ENCODE results near the gene C9orf85.
"Not testable (repeated sequence)": the region's sequence is repeated elsewhere in the genome, so short reads cannot be mapped to it uniquely, and the experiment has no call there.

The C9orf85 gene

GRCh38 chr9:71937070-71937625 lies 25.7 kb downstream of the C9orf85 start:
- Histone ChIP-seq H3K4me1 (ENCODE audit: control insufficient read depth, insufficient read depth, low read length, poor library complexity, severe bottlenecking) (no peaks in the 10 kb centered on the region), H3K27me3 (replicated peaks; ENCODE audit: control insufficient read depth, insufficient read depth, low read length, poor library complexity, severe bottlenecking) (no peaks in the 10 kb centered on the region), H3K9me3 (ENCODE audit: control insufficient read depth, low read length) (no peaks in the 10 kb centered on the region), H3K36me3 (ENCODE audit: control insufficient read depth, insufficient read depth, low read length) (no peaks in the 10 kb centered on the region), H3K27ac (ENCODE audit: insufficient read depth, low read length, poor library complexity, severe bottlenecking) (no peak overlapping the region), H3K4me3 (ENCODE audit: insufficient read depth, low read depth, low read length, poor library complexity, severe bottlenecking) (no peak overlapping the region)
- no peak for DNase-seq

GRCh38 chr9:71937898-71938297 lies 26.5 kb downstream of the C9orf85 start:
- no peak for DNase-seq
- H3K27me3 ChIP-seq (replicated peaks; ENCODE audit: control insufficient read depth, insufficient read depth, low read length, poor library complexity, severe bottlenecking) = no peaks in the 10 kb centered on the region
- H3K9me3 ChIP-seq (ENCODE audit: control insufficient read depth, low read length) = no peaks in the 10 kb centered on the region
- H3K4me3 ChIP-seq (ENCODE audit: insufficient read depth, low read depth, low read length, poor library complexity, severe bottlenecking) = no peak overlapping the region
- no peaks in the 10 kb centered on the region for H3K36me3 ChIP-seq (ENCODE audit: control insufficient read depth, insufficient read depth, low read length)
- no peaks in the 10 kb centered on the region for H3K4me1 ChIP-seq (ENCODE audit: control insufficient read depth, insufficient read depth, low read length, poor library complexity, severe bottlenecking)
- H3K27ac ChIP-seq (ENCODE audit: insufficient read depth, low read length, poor library complexity, severe bottlenecking) = no peak overlapping the region

DNA sequence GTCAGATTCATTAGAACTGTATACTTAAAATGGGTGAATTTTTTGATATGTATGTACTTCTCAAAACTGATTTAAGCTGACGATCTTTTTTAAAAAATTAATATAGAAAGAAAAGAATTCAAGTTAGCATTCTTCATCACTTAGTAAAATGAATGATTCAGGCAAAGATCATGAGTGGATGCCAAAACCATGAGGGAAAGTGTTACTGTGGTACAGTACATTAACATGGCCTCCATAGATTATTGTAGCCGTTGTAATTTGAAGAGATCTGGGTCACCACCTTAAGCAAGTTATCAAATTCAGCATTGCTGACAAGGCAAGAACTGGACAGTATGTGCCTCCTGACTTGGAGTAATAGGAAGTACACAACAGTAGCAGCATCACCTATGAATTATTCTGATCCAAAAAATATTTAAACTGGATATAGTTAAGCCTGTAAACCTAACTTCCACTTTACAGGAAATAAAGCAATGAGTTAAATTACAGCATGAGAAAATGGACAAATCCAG lies 29.7 kb downstream of the C9orf85 start:
- Histone ChIP-seq H3K36me3 (ENCODE audit: control insufficient read depth, insufficient read depth, low read length) (no peaks in the 10 kb centered on the region), H3K27me3 (replicated peaks; ENCODE audit: control insufficient read depth, insufficient read depth, low read length, poor library complexity, severe bottlenecking) (no peaks in the 10 kb centered on the region), H3K9me3 (ENCODE audit: control insufficient read depth, low read length) (no peaks in the 10 kb centered on the region), H3K4me1 (ENCODE audit: control insufficient read depth, insufficient read depth, low read length, poor library complexity, severe bottlenecking) (no peaks in the 10 kb centered on the region), H3K27ac (ENCODE audit: insufficient read depth, low read length, poor library complexity, severe bottlenecking) (no peak overlapping the region), H3K4me3 (ENCODE audit: insufficient read depth, low read depth, low read length, poor library complexity, severe bottlenecking) (no peak overlapping the region)
- no peak for DNase-seq

DNA sequence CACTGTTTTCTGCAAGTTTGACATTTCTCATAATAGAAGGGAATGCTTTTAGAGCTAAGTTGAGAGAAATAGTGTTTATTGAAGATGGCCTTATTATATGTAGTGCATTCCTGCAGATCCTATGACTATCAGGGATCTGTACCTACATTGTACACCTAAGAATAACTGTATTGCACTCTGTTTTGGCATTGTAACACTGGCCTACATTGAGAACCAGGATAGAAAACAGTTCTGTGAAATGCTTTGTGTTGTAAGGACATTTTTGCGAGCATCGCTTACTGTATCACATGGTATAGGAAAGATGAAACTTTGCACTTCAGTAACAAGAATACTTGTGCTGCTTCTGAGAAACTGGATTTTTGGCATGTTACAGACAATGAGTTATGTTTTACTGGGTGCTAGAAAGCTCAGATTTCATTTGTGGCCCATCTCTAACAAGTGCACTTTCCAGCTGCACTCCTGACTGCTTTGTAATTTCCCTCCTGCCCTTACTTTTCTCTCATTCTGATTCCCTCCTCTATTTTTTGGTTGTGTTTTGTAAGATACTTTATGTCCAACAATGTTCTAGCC lies 30.6 kb downstream of the C9orf85 start:
- DNase-seq = no peak
- H3K4me1 ChIP-seq (ENCODE audit: control insufficient read depth, insufficient read depth, low read length, poor library complexity, severe bottlenecking) = no peaks in the 10 kb centered on the region
- no peaks in the 10 kb centered on the region for H3K36me3 ChIP-seq (ENCODE audit: control insufficient read depth, insufficient read depth, low read length)
- no peaks in the 10 kb centered on the region for H3K27me3 ChIP-seq (replicated peaks; ENCODE audit: control insufficient read depth, insufficient read depth, low read length, poor library complexity, severe bottlenecking)
- no peak overlapping the region for H3K27ac ChIP-seq (ENCODE audit: insufficient read depth, low read length, poor library complexity, severe bottlenecking)
- no peak overlapping the region for H3K4me3 ChIP-seq (ENCODE audit: insufficient read depth, low read depth, low read length, poor library complexity, severe bottlenecking)
- no peaks in the 10 kb centered on the region for H3K9me3 ChIP-seq (ENCODE audit: control insufficient read depth, low read length)

DNA sequence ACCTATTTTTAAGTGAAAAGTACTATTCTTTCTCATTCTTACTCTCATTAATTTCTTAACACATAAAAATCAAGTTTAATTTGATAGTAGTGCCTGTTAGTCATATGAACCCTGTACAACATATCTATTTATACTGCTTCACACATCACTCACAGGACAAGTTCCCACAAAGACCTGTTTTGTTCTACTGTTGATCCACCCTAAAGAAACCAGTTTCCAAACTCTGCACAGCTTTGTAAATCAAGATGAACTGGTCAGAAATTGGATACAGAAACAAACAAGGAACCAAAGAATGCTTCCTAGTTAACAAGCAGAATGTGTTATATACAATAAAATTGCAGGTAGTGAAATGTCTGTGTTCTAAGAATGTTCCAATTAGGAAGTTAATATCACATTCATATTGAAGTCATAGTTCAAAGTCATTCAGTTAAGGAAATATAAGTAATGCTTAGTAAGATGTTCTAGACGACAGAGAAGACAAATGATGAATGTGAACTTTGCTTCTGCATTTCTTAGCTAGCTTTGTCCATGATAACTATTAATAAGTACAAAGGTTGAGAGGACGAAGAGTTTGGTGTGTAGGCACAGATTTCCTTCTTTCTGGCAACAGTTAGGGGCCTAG lies 33.4 kb downstream of the C9orf85 start:
- no peaks in the 10 kb centered on the region for H3K27me3 ChIP-seq (replicated peaks; ENCODE audit: control insufficient read depth, insufficient read depth, low read length, poor library complexity, severe bottlenecking)
- no peaks in the 10 kb centered on the region for H3K9me3 ChIP-seq (ENCODE audit: control insufficient read depth, low read length)
- H3K27ac ChIP-seq (ENCODE audit: insufficient read depth, low read length, poor library complexity, severe bottlenecking) = no peak overlapping the region
- H3K36me3 ChIP-seq (ENCODE audit: control insufficient read depth, insufficient read depth, low read length) = peaks cover 5% of the 10 kb centered on the region
- H3K4me3 ChIP-seq (ENCODE audit: insufficient read depth, low read depth, low read length, poor library complexity, severe bottlenecking) = no peak overlapping the region
- H3K4me1 ChIP-seq (ENCODE audit: control insufficient read depth, insufficient read depth, low read length, poor library complexity, severe bottlenecking) = no peaks in the 10 kb centered on the region
- DNase-seq = no peak

GRCh38 chr9:71954652-71955051 lies 43.2 kb downstream of the C9orf85 start:
- H3K27ac ChIP-seq (ENCODE audit: insufficient read depth, low read length, poor library complexity, severe bottlenecking); H3K27me3 ChIP-seq (replicated peaks; ENCODE audit: control insufficient read depth, insufficient read depth, low read length, poor library complexity, severe bottlenecking); H3K4me1 ChIP-seq (ENCODE audit: control insufficient read depth, insufficient read depth, low read length, poor library complexity, severe bottlenecking); H3K4me3 ChIP-seq (ENCODE audit: insufficient read depth, low read depth, low read length, poor library complexity, severe bottlenecking); H3K36me3 ChIP-seq (ENCODE audit: control insufficient read depth, insufficient read depth, low read length); DNase-seq; H3K9me3 ChIP-seq (ENCODE audit: control insufficient read depth, low read length): not testable (repeated sequence)

- Histone ChIP-seq H3K9me3 (ENCODE audit: control insufficient read depth, low read length) (no peaks in the 10 kb centered on the region), H3K4me3 (ENCODE audit: insufficient read depth, low read depth, low read length, poor library complexity, severe bottlenecking) (no peak overlapping the region), H3K27ac (ENCODE audit: insufficient read depth, low read length, poor library complexity, severe bottlenecking) (no peak overlapping the region), H3K4me1 (ENCODE audit: control insufficient read depth, insufficient read depth, low read length, poor library complexity, severe bottlenecking) (no peaks in the 10 kb centered on the region), H3K36me3 (ENCODE audit: control insufficient read depth, insufficient read depth, low read length) (no peaks in the 10 kb centered on the region), H3K27me3 (replicated peaks; ENCODE audit: control insufficient read depth, insufficient read depth, low read length, poor library complexity, severe bottlenecking) (no peaks in the 10 kb centered on the region)
- no peak for DNase-seq
Observed at GRCh38 chr9:71955300-71955915, 44.0 kb downstream of the C9orf85 start.

DNA sequence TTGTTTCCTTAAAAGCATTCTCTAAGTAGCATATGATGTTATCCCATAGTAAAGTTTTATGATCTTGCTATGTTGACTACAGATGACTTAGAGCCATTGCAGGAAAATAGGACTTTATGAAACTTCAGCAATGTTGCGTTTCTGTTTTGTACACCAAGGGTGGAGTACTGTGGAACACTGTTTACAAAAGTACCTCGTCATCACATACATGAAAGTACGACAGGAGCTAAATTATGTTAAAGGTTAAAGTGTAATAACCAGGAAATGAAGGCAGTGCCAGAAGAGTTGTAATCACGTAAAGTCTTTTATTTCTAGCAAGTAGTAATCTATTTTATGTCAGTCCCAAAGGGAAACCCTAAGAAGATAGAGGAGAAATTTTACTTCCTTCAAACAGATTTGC lies 50.9 kb downstream of the C9orf85 start:
- DNase-seq = no peak

GRCh38 chr9:71963471-71963996 lies 52.1 kb downstream of the C9orf85 start:
- not testable (repeated sequence) for H3K4me3 ChIP-seq (ENCODE audit: insufficient read depth, low read depth, low read length, poor library complexity, severe bottlenecking); H3K27ac ChIP-seq (ENCODE audit: insufficient read depth, low read length, poor library complexity, severe bottlenecking); H3K9me3 ChIP-seq (ENCODE audit: control insufficient read depth, low read length); DNase-seq; H3K36me3 ChIP-seq (ENCODE audit: control insufficient read depth, insufficient read depth, low read length); H3K27me3 ChIP-seq (replicated peaks; ENCODE audit: control insufficient read depth, insufficient read depth, low read length, poor library complexity, severe bottlenecking); H3K4me1 ChIP-seq (ENCODE audit: control insufficient read depth, insufficient read depth, low read length, poor library complexity, severe bottlenecking)

More for the DNA sequence above, 50.9 kb downstream of the C9orf85 start:
- Histone ChIP-seq H3K27ac (ENCODE audit: insufficient read depth, low read length, poor library complexity, severe bottlenecking) (no peak overlapping the region), H3K27me3 (replicated peaks; ENCODE audit: control insufficient read depth, insufficient read depth, low read length, poor library complexity, severe bottlenecking) (no peaks in the 10 kb centered on the region), H3K4me1 (ENCODE audit: control insufficient read depth, insufficient read depth, low read length, poor library complexity, severe bottlenecking) (no peaks in the 10 kb centered on the region), H3K36me3 (ENCODE audit: control insufficient read depth, insufficient read depth, low read length) (no peaks in the 10 kb centered on the region), H3K4me3 (ENCODE audit: insufficient read depth, low read depth, low read length, poor library complexity, severe bottlenecking) (no peak overlapping the region), H3K9me3 (ENCODE audit: control insufficient read depth, low read length) (no peaks in the 10 kb centered on the region)

DNA sequence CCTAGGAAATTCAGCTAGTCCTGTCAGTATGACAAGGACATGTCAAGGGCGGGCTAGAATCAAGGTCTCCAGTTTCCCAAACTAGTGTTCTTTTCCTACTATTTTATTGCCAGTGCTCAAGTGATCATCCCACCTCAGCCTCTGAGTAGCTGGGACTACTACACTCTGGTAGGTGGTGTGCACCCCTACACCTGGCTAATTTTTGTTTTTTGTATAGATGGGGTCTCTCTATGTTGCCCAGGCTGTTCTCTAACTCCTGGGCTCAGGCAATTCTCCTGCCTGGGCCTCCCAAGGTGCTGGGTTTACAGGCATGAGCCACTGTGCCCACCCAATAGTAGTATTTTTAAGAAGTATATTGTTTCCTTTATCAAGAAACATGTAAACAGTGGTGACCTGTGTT lies 54.0 kb downstream of the C9orf85 start:
- Histone ChIP-seq H3K36me3 (ENCODE audit: control insufficient read depth, insufficient read depth, low read length) (no peaks in the 10 kb centered on the region), H3K9me3 (ENCODE audit: control insufficient read depth, low read length) (no peaks in the 10 kb centered on the region), H3K4me3 (ENCODE audit: insufficient read depth, low read depth, low read length, poor library complexity, severe bottlenecking) (no peak overlapping the region), H3K27ac (ENCODE audit: insufficient read depth, low read length, poor library complexity, severe bottlenecking) (no peak overlapping the region), H3K27me3 (replicated peaks; ENCODE audit: control insufficient read depth, insufficient read depth, low read length, poor library complexity, severe bottlenecking) (no peaks in the 10 kb centered on the region), H3K4me1 (ENCODE audit: control insufficient read depth, insufficient read depth, low read length, poor library complexity, severe bottlenecking) (no peaks in the 10 kb centered on the region)
- no peak for DNase-seq

Data from effector memory CD4-positive, alpha-beta T cell (primary cell).